Posterior vena cava (tissue), 2 donors: Measurements from ENCODE around the gene NMUR1. TPM values are rescaled to one million over a fixed set of nuclear protein-coding genes. Genes with fewer than 3 reads are reported as not detected.

Experiments used
- total RNA-seq, 2 donors: library from RNA; stranded (reverse); fragmentation: NEBNext Ultra II Directional; extraction: Animal tissue kit (Norgen Biotek cat#: 25700); gene quantifications; one replicate each; pipeline ENCODE4 v1.2.1, GENCODE V29; 2021
- donor health status: DM: yes; HTN: yes; CAD: no.
- donor health status: DM: yes; HTN: yes; CAD: no.

The NMUR1 gene
- total RNA-seq, 2 donors from 2014 or later: 5.3 to 7.4 TPM

Other genes starting within 250 kb of the NMUR1 start
- gene B3GNT7, start 134.7 kb downstream of the NMUR1 start, total RNA-seq: 1 to 10 TPM; 5.7 to 7.7 TPM
- 100 to 1,000 TPM; 341 to 448 TPM for gene NCL, start 66.0 kb downstream of the NMUR1 start, total RNA-seq
- gene TEX44, start 62.4 kb upstream of the NMUR1 start, total RNA-seq: not detected
- gene PTMA, start 178.1 kb upstream of the NMUR1 start, total RNA-seq: 100 to 1,000 TPM; 772 to 863 TPM